Subcutaneous adipose tissue (tissue), 4 donors: ENCODE results near the gene RHOB. TPM values are rescaled to one million over a fixed set of nuclear protein-coding genes. Genes with fewer than 3 reads are reported as not detected.

Source experiments
- total RNA-seq, 4 donors: library from RNA; depleted of rRNA; stranded (reverse); fragments of >200 nt; gene quantifications; one replicate each; pipeline ENCODE4 v1.1.0, GENCODE V29; 2016
- TF ChIP-seq, protein P1 (sequence below): fragments of 450-650 bp; IDR thresholded peaks from one replicate; pipeline ENCODE4 v1.5.1; 2016; ENCODE audit warnings: low read depth, mild to moderate bottlenecking, control low read depth, antibody characterized with exemption, moderate library complexity

The RHOB gene
- total RNA-seq, 4 donors from 2014 or later, result 435 to 1,054 (median 650) TPM

DNA sequence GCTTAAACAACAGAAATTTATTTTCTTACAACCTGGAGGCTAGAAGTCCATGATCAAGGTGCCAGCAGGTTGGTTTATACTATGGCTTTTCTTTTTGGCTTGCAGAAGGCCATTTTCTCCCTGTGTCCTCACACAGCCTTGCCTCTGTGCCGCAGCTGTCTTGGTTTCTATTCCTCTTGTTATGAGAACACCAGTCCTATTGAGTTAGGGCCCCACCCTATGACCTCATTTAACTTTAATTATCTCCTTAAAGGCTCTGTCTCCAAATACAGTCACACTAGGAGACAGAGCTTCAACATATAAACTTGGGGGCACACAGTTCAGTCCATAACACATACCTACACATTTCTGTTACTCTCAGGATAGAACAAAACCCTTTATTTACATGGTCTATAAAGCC, 17.3 kb upstream of the RHOB start:
- TF ChIP-seq, protein P1, sequence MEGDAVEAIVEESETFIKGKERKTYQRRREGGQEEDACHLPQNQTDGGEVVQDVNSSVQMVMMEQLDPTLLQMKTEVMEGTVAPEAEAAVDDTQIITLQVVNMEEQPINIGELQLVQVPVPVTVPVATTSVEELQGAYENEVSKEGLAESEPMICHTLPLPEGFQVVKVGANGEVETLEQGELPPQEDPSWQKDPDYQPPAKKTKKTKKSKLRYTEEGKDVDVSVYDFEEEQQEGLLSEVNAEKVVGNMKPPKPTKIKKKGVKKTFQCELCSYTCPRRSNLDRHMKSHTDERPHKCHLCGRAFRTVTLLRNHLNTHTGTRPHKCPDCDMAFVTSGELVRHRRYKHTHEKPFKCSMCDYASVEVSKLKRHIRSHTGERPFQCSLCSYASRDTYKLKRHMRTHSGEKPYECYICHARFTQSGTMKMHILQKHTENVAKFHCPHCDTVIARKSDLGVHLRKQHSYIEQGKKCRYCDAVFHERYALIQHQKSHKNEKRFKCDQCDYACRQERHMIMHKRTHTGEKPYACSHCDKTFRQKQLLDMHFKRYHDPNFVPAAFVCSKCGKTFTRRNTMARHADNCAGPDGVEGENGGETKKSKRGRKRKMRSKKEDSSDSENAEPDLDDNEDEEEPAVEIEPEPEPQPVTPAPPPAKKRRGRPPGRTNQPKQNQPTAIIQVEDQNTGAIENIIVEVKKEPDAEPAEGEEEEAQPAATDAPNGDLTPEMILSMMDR, result no peak

DNA sequence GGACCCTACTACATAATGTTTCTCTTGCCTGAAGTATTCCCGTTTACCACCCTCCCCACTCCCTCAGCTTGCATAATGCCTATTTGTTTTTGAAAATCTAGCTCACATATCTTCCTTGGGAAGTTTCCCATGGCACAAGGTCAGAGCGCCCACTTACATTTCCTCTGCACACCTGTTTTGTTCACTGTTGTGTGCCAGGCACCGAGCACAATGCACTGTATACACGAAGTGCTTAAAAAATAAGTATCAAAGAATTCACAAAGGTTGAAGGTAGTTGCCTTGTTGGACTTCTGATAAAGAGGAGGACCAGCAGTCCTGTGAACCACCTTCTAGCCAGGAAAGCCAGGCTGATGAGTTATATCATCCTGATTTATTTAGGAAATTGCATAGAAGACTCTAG, 16.8 kb upstream of the RHOB start:
- TF ChIP-seq, protein P1, result no peak

DNA sequence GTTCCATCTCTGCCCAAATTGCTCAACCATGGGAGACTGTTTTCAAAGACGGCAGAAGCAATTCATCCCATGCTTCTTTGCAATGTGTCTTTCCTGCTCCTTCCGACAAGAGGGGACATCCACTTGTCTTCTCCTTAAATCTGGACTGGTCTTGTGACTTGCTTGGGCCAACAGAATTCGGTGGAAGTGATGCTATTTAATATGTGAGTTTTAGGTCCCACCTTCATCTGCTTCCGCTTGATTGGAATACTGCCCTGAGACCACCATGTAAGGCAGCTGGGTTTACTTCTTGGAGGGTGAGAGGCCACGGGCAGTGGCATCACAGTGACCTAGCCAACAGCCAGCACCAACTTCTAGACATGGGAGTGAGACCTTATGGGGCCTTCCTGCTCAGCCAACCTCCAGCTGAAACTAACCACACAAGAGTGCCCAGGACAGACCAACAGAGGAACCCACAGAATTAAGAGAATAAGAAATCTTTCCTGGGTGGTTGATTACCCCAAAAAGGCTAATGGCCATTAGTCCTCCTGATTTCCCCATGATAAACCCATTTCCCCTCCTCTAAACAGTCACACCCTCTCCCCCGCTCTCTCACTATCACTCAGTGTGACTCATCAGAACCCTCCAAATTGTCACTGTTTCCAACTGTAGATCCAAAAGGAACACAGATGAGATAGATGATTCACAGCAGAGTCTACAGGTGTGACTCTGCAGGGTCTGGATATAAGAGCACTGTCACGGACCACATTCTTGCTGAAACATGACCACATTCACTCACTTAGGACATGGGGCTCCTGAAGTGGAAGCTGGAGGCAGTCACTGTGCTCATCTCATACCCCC, 16.2 kb upstream of the RHOB start:
- TF ChIP-seq, protein P1, result no peak

- TF ChIP-seq, protein P1, result no peak
Measured at GRCh38 chr2:20431301-20431698, 15.6 kb upstream of the RHOB start.

DNA sequence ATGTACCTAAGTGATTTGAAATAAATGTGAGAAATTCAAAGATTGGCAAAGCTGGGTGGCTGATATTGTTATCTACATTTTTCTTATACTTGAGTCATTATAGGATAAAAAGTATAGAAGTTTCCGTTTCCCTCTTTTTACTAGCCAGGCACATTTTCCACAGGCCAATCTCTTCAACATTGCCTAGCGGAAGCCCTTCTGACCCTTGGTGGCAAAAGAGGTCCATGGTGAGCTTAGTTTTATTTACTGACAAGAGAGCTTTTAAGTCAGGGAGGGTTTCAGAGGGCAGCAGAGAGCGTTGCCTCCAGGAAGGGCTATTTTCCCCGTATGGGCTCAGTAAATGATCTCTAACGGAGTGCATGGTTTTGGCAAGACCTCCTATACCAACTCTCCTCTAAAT, 15.1 kb upstream of the RHOB start:
- TF ChIP-seq, protein P1, result no peak

DNA sequence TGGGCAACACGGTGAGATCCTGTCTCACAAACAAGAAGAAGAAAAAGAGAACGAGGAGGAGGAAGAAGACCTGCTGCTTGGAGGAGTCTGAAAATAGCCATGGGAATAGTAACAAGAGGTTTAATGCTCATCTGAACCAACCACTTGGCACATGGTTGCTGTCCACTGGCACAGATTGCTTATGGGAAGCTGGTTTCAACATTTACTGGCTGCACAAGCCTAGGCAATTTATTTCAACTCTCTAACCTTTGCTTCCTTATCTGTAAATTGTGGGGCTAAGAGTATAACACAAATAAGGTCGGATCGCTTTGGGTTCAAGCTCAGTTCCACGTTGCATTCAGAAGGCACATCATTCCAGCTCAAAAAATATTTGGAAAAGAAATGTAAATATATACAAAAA, 14.2 kb upstream of the RHOB start:
- TF ChIP-seq, protein P1, result no peak

GRCh38 chr2:20433249-20433648, 13.6 kb upstream of the RHOB start:
- TF ChIP-seq, protein P1, result no peak
